Measurements from ENCODE around the gene MADCAM1.
A peak's percentile ranks its signal among the peaks of the same experiment; 100 is the strongest.

MADCAM1 gene

DNA sequence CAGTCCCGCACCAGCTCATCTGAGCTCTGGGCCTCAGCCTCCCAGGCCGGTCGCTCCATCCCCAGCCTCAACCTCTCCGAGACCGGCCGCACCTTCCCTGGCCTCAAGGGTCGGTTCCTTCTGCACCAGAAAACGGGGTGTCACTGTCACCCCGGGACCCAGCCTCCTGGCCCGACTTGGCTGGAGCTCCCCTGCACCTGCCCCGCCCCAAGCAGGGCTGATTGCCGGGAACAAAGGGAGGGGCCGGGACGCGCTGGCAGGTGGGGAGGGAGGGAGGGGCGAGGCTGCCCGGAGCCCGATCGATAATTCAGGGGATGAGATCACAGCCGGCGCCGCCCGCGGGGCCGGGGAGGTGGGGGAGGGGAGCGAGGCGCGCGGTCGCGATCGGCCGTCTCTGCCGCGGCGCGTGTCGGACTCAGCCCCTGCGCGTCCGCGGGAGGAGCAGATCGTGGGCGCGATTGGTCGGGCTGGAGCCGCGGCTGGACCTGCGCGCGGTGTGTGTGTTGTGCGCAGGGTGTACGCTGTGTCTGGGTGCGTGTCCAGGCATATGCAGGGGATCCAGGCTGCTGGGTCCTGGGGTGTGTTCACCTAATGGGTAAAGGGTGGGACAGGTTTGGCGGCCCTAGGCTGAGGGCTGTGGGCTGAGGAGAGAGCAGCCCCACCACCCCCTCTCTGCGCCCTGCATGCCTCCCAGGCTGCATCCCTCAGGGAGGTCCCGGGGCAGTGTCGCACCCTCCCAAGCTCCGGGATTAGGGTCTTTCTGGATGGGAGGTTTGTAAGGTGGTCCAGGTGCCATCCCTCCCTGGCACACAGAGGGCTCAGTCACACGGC lies 34.4 kb upstream of the MADCAM1 start:
- Histone ChIP-seq H2BK5ac (ENCODE audit: low read length) (peak overlapping the region; percentile 44), H3K23ac (ENCODE audit: low read depth, low read length, poor library complexity) (peak overlapping the region; percentile 97), H3K4me2 (ENCODE audit: insufficient read depth, low read length, poor library complexity, severe bottlenecking) (peak overlapping the region; percentile 98), H4K91ac (ENCODE audit: low read depth, low read length, poor library complexity) (peak overlapping the region; percentile 38), H3K27me3 (ENCODE audit: control insufficient read depth in 3 of 3, insufficient read depth in 3 of 3, low read depth in 1 of 3, low read length in 3 of 3) (peaks cover 0 to 28% (median 13%) of the 10 kb centered on the region in 3 experiments), H3K4me3 (ENCODE audit: low read length in 2 of 2) (peak overlapping the region; percentile 28 to 79), H3K27ac (replicated peaks; ENCODE audit: low read length) (no peak overlapping the region), H3K9ac (ENCODE audit: low read depth, low read length, poor library complexity) (peak overlapping the region; percentile 94), H2AK5ac (ENCODE audit: low read depth, low read length) (peak overlapping the region; percentile 82), H2BK120ac (ENCODE audit: low read depth, low read length) (peak overlapping the region; percentile 16), H3K36me3 (replicated peaks in 1 of 2; ENCODE audit: control insufficient read depth in 2 of 2, insufficient read depth in 2 of 2, low read length in 2 of 2) (no peaks in the 10 kb centered on the region), H3K79me1 (ENCODE audit: low read depth, low read length) (no peaks in the 10 kb centered on the region), H2AFZ (ENCODE audit: low read length) (peak overlapping the region; percentile 64), H3K18ac (ENCODE audit: low read length) (peak overlapping the region; percentile 100), H2BK12ac (ENCODE audit: low read length) (peak overlapping the region; percentile 33), H3K4me1 (ENCODE audit: control insufficient read depth in 2 of 2, insufficient read depth in 1 of 2, low read depth in 1 of 2, low read length in 2 of 2) (peaks cover 5 to 10% of the 10 kb centered on the region in 2 donors), H3K14ac (ENCODE audit: low read length) (peak overlapping the region; percentile 94), H2BK15ac (ENCODE audit: low read length) (peak overlapping the region; percentile 96), H3K4ac (ENCODE audit: low read length) (no peak overlapping the region), H3K9me3 (replicated peaks in 1 of 2; ENCODE audit: control insufficient read depth in 2 of 2, insufficient read depth in 1 of 2, low read depth in 1 of 2, low read length in 2 of 2) (no peaks in the 10 kb centered on the region), H4K8ac (ENCODE audit: low read depth, low read length) (peak overlapping the region; percentile 97)
- WGBS, 2 donors (ENCODE audit: extremely low coverage in 2 of 2, insufficient read length in 2 of 2, insufficient replicate concordance in 1 of 2): no CpG with 5 or more reads among the region's 60 CpGs
- DNase-seq (ENCODE audit: low spot score): no peak

DNA sequence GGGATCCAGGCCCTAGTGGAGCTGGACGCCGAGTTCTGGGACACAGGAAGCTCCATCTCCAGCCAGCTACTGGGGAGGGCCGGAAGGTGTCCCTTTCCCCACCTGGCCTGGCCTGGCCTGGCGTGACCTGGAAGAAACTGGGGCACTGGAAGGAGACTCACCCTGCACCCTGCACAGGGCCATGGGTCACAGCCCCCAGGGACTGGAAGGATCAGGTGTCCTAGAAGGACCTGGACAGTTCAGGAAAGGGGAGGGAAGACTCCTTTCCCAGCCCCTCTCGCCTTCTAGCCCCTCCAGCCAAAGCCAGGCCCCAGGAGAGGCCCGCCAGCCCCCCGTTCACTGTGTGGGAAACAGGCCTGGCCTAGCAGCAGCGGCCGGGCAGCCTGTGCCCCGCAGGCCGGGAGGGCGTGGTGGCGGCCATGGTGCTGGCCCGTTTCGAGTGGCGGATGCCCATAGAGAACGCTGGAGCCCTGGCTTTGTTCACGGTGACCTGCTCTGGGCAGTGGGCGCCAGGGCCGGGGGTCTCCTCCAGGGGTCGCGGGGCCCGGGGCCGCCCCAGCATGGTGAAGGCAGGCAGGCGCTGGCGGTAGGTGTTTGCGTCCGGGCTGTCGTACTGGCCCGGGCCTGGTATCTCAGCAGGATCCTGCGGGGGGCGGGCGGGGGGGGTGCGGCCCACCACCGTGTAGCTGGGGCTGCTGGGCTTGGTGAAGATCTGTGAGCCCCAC lies 32.6 kb upstream of the MADCAM1 start:
- no peak overlapping the region for H3K14ac ChIP-seq (ENCODE audit: low read length)
- H3K27me3 ChIP-seq (ENCODE audit: control insufficient read depth in 3 of 3, insufficient read depth in 3 of 3, low read depth in 1 of 3, low read length in 3 of 3): peaks cover 0 to 28% (median 13%) of the 10 kb centered on the region in 3 experiments
- no peak overlapping the region for H3K9ac ChIP-seq (ENCODE audit: low read depth, low read length, poor library complexity)
- H3K4me1 ChIP-seq (ENCODE audit: control insufficient read depth in 2 of 2, insufficient read depth in 1 of 2, low read depth in 1 of 2, low read length in 2 of 2): peaks cover 5 to 10% of the 10 kb centered on the region in 2 donors
- H2BK5ac ChIP-seq (ENCODE audit: low read length): peak overlapping the region; percentile 39
- H3K27ac ChIP-seq (replicated peaks; ENCODE audit: low read length): no peak overlapping the region
- H2BK15ac ChIP-seq (ENCODE audit: low read length): peak overlapping the region; percentile 98
- peak overlapping the region; percentile 65 for H3K23ac ChIP-seq (ENCODE audit: low read depth, low read length, poor library complexity)
- no peak overlapping the region for H4K91ac ChIP-seq (ENCODE audit: low read depth, low read length, poor library complexity)
- no peak overlapping the region for H3K4me3 ChIP-seq (ENCODE audit: low read length in 2 of 2)
- no peaks in the 10 kb centered on the region for H3K9me3 ChIP-seq (replicated peaks in 1 of 2; ENCODE audit: control insufficient read depth in 2 of 2, insufficient read depth in 1 of 2, low read depth in 1 of 2, low read length in 2 of 2)
- H3K4ac ChIP-seq (ENCODE audit: low read length): no peak overlapping the region
- no CpG with 5 or more reads among the region's 35 CpGs for WGBS, 2 donors (ENCODE audit: extremely low coverage in 2 of 2, insufficient read length in 2 of 2, insufficient replicate concordance in 1 of 2)
- H2BK12ac ChIP-seq (ENCODE audit: low read length): no peak overlapping the region
- no peak overlapping the region for H2AFZ ChIP-seq (ENCODE audit: low read length)
- no peaks in the 10 kb centered on the region for H3K79me1 ChIP-seq (ENCODE audit: low read depth, low read length)
- H4K8ac ChIP-seq (ENCODE audit: low read depth, low read length): no peak overlapping the region
- H3K36me3 ChIP-seq (replicated peaks in 1 of 2; ENCODE audit: control insufficient read depth in 2 of 2, insufficient read depth in 2 of 2, low read length in 2 of 2): no peaks in the 10 kb centered on the region
- H2AK5ac ChIP-seq (ENCODE audit: low read depth, low read length): peak overlapping the region; percentile 4
- DNase-seq (ENCODE audit: low spot score): no peak
- H2BK120ac ChIP-seq (ENCODE audit: low read depth, low read length): no peak overlapping the region
- no peak overlapping the region for H3K4me2 ChIP-seq (ENCODE audit: insufficient read depth, low read length, poor library complexity, severe bottlenecking)
- peak overlapping the region; percentile 83 for H3K18ac ChIP-seq (ENCODE audit: low read length)

DNA sequence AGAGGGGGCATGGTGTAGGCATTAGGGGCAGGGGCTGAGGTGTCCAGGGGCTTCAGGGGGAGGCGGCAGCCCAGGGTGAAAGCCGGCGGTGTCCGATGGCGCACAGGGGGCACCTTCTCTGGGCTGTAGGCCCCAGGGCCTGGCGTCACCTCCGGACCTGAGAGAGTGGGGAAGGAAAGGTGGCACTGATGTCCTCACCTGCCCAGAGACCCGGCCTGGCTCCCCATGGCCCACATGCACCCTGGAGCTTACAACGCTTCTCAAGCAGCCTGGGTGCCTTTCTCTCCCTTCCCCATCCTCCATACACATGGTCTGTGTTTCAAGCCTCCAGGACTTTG lies 32.1 kb upstream of the MADCAM1 start:
- no CpG with 5 or more reads among the region's 9 CpGs for WGBS, 2 donors (ENCODE audit: extremely low coverage in 2 of 2, insufficient read length in 2 of 2, insufficient replicate concordance in 1 of 2)
- no peak overlapping the region for H3K4me2 ChIP-seq (ENCODE audit: insufficient read depth, low read length, poor library complexity, severe bottlenecking)
- DNase-seq (ENCODE audit: low spot score): no peak
- no peaks in the 10 kb centered on the region for H3K79me1 ChIP-seq (ENCODE audit: low read depth, low read length)
- H4K8ac ChIP-seq (ENCODE audit: low read depth, low read length): no peak overlapping the region
- H3K14ac ChIP-seq (ENCODE audit: low read length): no peak overlapping the region
- peaks cover 0 to 28% (median 13%) of the 10 kb centered on the region in 3 experiments for H3K27me3 ChIP-seq (ENCODE audit: control insufficient read depth in 3 of 3, insufficient read depth in 3 of 3, low read depth in 1 of 3, low read length in 3 of 3)
- no peak overlapping the region for H3K4me3 ChIP-seq (ENCODE audit: low read length in 2 of 2)
- no peak overlapping the region for H3K23ac ChIP-seq (ENCODE audit: low read depth, low read length, poor library complexity)
- H2AK5ac ChIP-seq (ENCODE audit: low read depth, low read length): peak overlapping the region; percentile 4
- peak overlapping the region; percentile 24 for H2BK12ac ChIP-seq (ENCODE audit: low read length)
- H2AFZ ChIP-seq (ENCODE audit: low read length): no peak overlapping the region
- no peak overlapping the region for H3K18ac ChIP-seq (ENCODE audit: low read length)
- H2BK120ac ChIP-seq (ENCODE audit: low read depth, low read length): no peak overlapping the region
- H3K9ac ChIP-seq (ENCODE audit: low read depth, low read length, poor library complexity): no peak overlapping the region
- H3K4me1 ChIP-seq (ENCODE audit: control insufficient read depth in 2 of 2, insufficient read depth in 1 of 2, low read depth in 1 of 2, low read length in 2 of 2): peaks cover 5 to 10% of the 10 kb centered on the region in 2 donors
- H4K91ac ChIP-seq (ENCODE audit: low read depth, low read length, poor library complexity): no peak overlapping the region
- peak overlapping the region; percentile 98 for H2BK15ac ChIP-seq (ENCODE audit: low read length)
- H3K27ac ChIP-seq (replicated peaks; ENCODE audit: low read length): no peak overlapping the region
- no peaks in the 10 kb centered on the region for H3K9me3 ChIP-seq (replicated peaks in 1 of 2; ENCODE audit: control insufficient read depth in 2 of 2, insufficient read depth in 1 of 2, low read depth in 1 of 2, low read length in 2 of 2)
- no peak overlapping the region for H3K4ac ChIP-seq (ENCODE audit: low read length)
- no peak overlapping the region for H2BK5ac ChIP-seq (ENCODE audit: low read length)
- H3K36me3 ChIP-seq (replicated peaks in 1 of 2; ENCODE audit: control insufficient read depth in 2 of 2, insufficient read depth in 2 of 2, low read length in 2 of 2): no peaks in the 10 kb centered on the region

All from neuronal stem cell (in vitro differentiated cells).